Thoracic aorta (tissue), 2 donors: Measurements from ENCODE around the gene PRRX2. TPM values are rescaled to one million over a fixed set of nuclear protein-coding genes. Genes with fewer than 3 reads are reported as not detected.
A peak's percentile ranks its signal among the peaks of the same experiment; 100 is the strongest.

Experiments used
- ATAC-seq: fragments of 150-250 bp; one replicate; pipeline ENCODE4 v1.8.0; 2017; ENCODE audit warnings: low read depth; ENCODE audit not compliant: insufficient number of reproducible peaks, low FRiP score
- DNase-seq: peaks from one replicate; pipeline ENCODE4 v3.0.0-alpha.2; 2020; ENCODE audit warnings: low spot score
- H3K27ac ChIP-seq, 2 donors: fragments of 200-600 bp; sonication (generic); 1 replicate in 1 of 2; 2 replicates in 1 of 2; pipeline ENCODE4 v1.5.1; 2016; ENCODE audit warnings: mild to moderate bottlenecking in 2 of 2, moderate library complexity in 2 of 2
- H3K27me3 ChIP-seq: fragments of 200-600 bp; sonication (generic); replicated peaks from 2 replicates; pipeline ENCODE4 v1.6.0; 2016; ENCODE audit warnings: mild to moderate bottlenecking; ENCODE audit not compliant: insufficient read depth
- H3K36me3 ChIP-seq: fragments of 200-600 bp; sonication (generic); one replicate; pipeline ENCODE4 v1.5.1; 2016
- H3K4me1 ChIP-seq, 2 donors: fragments of 200-600 bp; sonication (generic); 1 replicate in 1 of 2; 2 replicates in 1 of 2; pipeline versions ENCODE4 v1.5.1 to v1.6.0; 2016; ENCODE audit warnings: low read depth in 2 of 2, mild to moderate bottlenecking in 1 of 2; ENCODE audit not compliant: control insufficient read depth in 1 of 2
- H3K4me3 ChIP-seq: fragments of 200-600 bp; sonication (generic); 2 replicates; pipeline ENCODE4 v1.5.1; 2016; ENCODE audit warnings: mild to moderate bottlenecking
- H3K9me3 ChIP-seq: fragments of 200-600 bp; sonication (generic); 2 replicates; pipeline ENCODE4 v1.5.1; 2016
- total RNA-seq, 2 donors: library from RNA; depleted of rRNA; stranded (reverse); fragments of >200 nt; gene quantifications; one replicate each; pipeline versions ENCODE4 v1.1.0 to v1.2.3, GENCODE V29; 2016
- TF ChIP-seq, protein P1 (sequence below): fragments of 200-600 bp; sonication (generic); IDR thresholded peaks from one replicate; pipeline ENCODE4 v1.5.1; 2019; ENCODE audit warnings: antibody characterized with exemption

Gene PRRX2
- total RNA-seq, 2 donors from 2014 or later, result 42.0 to 66.1 TPM

DNA sequence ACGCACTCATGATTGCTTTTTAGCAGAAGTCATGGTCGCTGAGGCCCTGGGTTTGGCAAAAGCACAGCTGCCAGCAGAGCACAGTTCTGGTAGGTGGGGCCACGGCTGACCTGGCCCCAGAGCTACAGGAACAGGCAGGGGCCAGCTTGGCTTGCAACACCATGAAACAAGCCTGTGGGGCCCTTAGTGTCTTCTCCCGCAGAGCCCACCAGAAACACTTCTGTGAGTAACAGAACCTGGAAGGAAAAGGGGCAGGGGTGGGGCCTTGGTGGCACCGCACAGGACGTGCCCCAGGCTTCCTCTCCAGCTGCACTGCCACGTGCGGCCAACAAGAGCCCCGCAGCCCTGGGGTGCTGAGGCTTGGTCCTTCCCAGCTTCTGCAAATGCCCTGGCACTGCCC, 28.3 kb upstream of the PRRX2 start:
- Histone ChIP-seq H3K27me3 (no peaks in the 10 kb centered on the region), H3K27ac (no peak overlapping the region), H3K36me3 (peaks cover 54% of the 10 kb centered on the region), H3K4me1 (peaks cover 18 to 27% of the 10 kb centered on the region in 2 donors), H3K4me3 (no peak overlapping the region), H3K9me3 (no peaks in the 10 kb centered on the region)
- TF ChIP-seq, protein P1, sequence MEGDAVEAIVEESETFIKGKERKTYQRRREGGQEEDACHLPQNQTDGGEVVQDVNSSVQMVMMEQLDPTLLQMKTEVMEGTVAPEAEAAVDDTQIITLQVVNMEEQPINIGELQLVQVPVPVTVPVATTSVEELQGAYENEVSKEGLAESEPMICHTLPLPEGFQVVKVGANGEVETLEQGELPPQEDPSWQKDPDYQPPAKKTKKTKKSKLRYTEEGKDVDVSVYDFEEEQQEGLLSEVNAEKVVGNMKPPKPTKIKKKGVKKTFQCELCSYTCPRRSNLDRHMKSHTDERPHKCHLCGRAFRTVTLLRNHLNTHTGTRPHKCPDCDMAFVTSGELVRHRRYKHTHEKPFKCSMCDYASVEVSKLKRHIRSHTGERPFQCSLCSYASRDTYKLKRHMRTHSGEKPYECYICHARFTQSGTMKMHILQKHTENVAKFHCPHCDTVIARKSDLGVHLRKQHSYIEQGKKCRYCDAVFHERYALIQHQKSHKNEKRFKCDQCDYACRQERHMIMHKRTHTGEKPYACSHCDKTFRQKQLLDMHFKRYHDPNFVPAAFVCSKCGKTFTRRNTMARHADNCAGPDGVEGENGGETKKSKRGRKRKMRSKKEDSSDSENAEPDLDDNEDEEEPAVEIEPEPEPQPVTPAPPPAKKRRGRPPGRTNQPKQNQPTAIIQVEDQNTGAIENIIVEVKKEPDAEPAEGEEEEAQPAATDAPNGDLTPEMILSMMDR, result no peak
- DNase-seq (no peak), ATAC-seq (no peak)

DNA sequence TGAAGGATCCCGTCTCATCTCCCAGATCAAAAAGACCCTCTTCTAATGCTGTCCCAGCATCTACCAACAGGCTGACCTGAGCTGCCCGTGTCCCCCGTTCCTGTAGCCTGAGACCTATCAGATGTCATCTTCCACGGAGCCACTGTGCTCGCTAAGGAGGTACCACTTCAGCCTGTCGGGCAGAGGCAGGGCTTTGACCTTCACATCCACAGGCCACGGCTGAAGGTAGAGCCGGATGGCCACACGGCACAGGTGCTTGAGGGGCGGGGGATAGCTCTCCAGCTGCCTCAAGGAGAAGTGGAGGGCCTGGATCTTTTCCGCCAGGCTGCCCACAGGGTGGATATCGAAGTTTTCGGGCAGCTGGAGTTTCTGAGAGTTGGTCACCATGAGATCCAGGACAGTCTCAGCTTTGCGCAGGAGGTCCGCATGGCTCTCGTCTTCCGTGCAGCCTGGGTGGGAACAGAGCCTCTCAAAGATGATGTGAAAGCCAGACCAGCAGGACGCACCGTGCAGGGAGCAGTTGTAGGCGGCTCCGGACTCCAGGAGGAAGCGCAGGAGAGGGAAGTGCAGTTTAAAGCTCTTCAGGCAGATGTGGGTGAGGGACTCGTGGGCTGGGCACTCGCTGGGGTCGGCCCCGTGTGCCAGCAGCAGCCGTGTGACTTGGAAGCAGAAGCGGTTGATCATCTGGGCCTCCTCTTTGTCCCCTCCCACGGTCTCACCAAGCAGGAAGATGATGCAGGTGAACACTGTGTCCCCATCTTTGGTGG, 27.6 kb upstream of the PRRX2 start:
- Histone ChIP-seq H3K36me3 (peaks cover 54% of the 10 kb centered on the region), H3K27ac (no peak overlapping the region), H3K9me3 (no peaks in the 10 kb centered on the region), H3K4me1 (peaks cover 22 to 31% of the 10 kb centered on the region in 2 donors), H3K4me3 (no peak overlapping the region), H3K27me3 (no peaks in the 10 kb centered on the region)
- ATAC-seq (no peak), DNase-seq (no peak)
- TF ChIP-seq, protein P1, result no peak

DNA sequence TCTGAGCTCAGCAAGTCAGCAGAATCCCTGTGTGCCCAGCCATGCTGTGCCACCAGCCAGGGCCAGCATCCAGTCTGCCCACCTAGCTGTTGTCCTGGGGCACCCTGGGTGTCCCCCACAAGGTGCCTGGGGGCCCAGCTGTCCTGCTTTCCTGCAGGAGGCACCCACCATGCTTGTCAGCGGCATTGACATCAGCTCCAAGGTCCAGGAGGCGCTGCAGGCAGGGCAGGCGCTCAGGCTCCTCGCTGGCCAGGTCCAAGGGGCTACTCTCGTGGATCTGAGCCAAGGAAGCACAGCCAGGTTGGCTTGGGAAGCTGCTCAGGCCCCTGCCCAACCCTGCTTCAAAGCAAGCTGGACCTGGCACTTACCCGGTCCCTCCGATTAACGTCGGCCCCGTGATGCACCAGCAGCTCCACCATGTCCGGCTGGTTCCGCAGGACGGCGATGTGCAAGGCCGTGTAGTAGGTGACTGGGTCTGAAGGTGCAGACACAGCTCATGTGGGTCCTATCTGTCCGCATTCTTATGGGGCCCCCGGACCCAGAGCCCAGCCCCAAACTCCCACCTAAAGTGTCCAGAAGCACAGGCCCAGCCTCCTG, 26.3 kb upstream of the PRRX2 start:
- H3K4me1 ChIP-seq, result peaks cover 22 to 31% of the 10 kb centered on the region in 2 donors
- H3K36me3 ChIP-seq, result peaks cover 44% of the 10 kb centered on the region
- DNase-seq (no peak), ATAC-seq (no peak)
- no peak overlapping the region for H3K4me3 ChIP-seq
- H3K27me3 ChIP-seq, result no peaks in the 10 kb centered on the region
- H3K9me3 ChIP-seq, result no peaks in the 10 kb centered on the region
- TF ChIP-seq, protein P1, result no peak
- no peak overlapping the region for H3K27ac ChIP-seq

DNA sequence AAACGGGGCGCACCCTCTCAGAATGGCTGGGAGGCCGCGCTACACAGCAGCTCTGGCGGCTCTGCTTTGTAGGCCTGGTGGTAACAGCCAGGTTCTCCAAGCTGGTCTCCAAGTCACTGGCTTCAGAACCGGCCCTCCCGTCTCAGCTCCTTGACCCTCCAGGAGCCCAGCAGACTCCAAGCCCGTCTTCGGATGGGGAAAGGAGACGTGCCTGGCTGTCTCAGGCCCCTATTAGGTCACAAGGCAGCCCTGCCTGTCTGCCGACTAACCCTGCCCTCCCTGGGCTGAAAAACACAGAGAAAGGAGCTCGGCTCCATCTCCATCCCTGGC, 25.7 kb upstream of the PRRX2 start:
- Histone ChIP-seq H3K9me3 (no peaks in the 10 kb centered on the region), H3K27me3 (no peaks in the 10 kb centered on the region), H3K4me3 (no peak overlapping the region), H3K36me3 (peaks cover 40% of the 10 kb centered on the region), H3K4me1 (peaks cover 22 to 31% of the 10 kb centered on the region in 2 donors), H3K27ac (no peak overlapping the region)
- TF ChIP-seq, protein P1, result no peak
- DNase-seq (no peak), ATAC-seq (no peak)

DNA sequence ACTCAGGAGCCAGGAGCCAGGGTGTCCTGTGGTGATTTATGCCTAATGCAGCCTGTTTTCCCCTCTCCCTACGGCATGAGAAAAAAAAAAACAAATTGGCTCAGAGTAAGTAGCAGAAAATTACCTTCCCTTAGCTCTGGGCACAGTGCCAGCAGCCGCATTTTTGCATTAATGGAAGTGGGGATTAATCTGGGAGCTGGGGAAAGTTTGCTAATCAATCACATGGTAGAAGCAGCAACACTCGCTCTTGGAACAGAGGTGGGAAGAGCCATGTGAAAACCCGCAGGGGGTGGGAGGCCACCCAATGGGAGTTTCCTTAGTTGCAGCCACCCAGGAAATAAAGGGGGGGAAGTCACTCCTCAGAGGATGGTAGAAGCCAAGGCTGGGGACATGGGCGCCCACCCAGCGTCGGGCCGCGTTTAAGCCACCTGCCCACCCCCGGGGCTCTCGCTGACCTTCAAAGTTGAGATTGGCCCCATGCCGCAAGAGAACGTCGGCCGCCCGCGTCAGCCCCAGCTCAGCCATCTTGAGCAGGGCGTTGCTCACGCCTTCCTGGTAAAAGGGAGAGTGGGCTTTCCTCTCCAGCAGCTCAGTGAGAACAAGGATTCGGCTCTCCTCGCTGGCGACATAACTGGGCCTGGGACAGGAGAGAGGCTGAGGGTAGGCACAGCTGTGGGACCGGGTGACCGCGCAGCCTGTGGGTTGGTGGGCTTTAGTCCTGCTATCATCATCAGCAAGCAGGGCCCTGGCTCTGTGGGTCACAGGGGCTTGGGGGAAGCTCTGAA, 25.2 kb upstream of the PRRX2 start:
- ATAC-seq, result no peak
- H3K27ac ChIP-seq, result no peak overlapping the region
- H3K4me3 ChIP-seq, result peak overlapping the region; percentile 84

More for the DNA sequence above, 25.2 kb upstream of the PRRX2 start:
- TF ChIP-seq, protein P1, result no peak
- Histone ChIP-seq H3K36me3 (peaks cover 34% of the 10 kb centered on the region), H3K9me3 (no peaks in the 10 kb centered on the region), H3K27me3 (no peaks in the 10 kb centered on the region), H3K4me1 (peaks cover 22 to 31% of the 10 kb centered on the region in 2 donors)
- no peak for DNase-seq
